ENCODE results near the gene CCNJL. TPM values are rescaled to one million over a fixed set of nuclear protein-coding genes. Genes with fewer than 3 reads are reported as not detected.
A peak's percentile ranks its signal among the peaks of the same experiment; 100 is the strongest.

The CCNJL gene, protein sequence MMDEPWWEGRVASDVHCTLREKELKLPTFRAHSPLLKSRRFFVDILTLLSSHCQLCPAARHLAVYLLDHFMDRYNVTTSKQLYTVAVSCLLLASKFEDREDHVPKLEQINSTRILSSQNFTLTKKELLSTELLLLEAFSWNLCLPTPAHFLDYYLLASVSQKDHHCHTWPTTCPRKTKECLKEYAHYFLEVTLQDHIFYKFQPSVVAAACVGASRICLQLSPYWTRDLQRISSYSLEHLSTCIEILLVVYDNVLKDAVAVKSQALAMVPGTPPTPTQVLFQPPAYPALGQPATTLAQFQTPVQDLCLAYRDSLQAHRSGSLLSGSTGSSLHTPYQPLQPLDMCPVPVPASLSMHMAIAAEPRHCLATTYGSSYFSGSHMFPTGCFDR
- total RNA-seq: 23.1 and 29.0 TPM in 2 replicates
- long read RNA-seq, partial matches to known transcripts: 1 of 8 reads
- long read RNA-seq, other reads (novel, unspliced or antisense): 7 of 8 reads

DNA sequence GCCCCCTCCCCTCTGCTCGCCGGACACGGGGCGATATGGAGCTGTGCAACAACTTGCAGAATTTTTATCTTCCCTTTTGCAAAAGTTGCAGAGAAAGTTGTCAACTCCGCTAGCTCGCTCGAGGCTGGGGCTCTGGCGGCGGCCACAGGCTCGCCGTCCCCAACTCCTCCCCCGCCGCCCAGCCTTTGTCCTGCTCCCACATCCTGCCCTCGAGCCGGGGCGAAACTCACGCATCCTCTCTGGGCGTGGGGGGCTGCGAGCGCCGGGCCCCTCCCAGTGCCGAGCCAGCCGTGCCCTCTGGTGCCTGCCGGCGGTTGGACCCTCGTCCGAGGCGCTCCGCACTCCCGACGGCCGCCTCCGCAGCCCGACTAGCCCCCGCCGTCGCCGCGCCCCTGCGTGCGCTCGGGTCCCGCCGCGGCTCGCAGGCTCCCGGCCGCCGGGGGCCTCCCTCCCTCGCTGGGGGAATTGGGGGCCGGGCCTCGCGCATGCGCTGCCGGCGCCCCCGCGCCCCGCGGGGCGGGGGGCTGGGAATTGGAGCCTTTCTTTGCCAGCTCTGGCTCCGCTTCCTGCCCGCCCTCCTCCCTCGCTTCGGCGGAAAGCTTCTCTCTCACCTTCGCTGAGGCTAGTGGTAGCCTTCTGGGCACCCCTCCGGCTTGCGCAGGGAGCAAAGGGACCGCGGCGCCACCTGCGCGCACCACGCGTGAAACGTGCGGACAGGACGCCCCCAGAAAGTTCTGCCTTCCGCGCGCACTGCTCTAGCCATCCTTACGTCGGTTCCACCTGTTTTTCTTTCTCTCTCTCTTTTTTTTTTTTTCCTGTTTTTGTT is at the start of gene CCNJL:
Gene CCNJL (minus strand): TSS at position 431 of the 826 bp plus-strand sequence. CDS start 641 bp downstream, outside the sequence.
- H3K4me1 Mint-ChIP-seq (ENCODE audit: low read depth): peaks cover 29% of the 10 kb centered on the region
- DNase-seq (ENCODE audit: low spot score, unreplicated experiment): peak; percentile 74

DNA sequence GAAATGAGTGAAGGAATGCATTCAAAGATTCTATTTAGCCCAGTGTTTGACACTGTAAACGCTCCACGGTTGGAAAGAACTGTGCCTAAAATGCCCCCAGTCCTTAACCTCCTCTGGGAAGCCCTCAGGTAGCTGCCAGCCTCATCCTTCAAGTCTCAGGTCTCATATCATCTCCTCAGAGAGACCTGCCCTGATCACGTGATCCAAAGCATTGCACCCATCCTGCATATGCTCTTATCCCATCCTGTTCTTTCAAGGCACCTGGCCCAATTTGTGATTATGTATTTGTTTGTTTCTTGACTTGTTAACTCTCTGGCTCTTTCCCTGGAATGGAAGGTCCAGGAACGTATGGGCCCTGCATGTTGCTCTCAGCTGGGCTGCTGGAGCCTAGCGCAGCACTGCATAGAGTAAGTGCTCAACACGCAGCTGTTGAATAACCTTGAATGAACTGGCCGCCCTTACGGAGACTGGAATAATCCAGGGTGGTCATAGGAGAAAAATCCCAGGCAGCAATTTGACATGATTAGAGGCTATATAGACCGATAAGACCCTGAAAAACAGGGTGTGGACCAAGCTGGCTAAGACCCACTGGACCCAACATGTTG is 49.4 kb upstream of the CCNJL start:
- Mint-ChIP-seq H3K36me3 (ENCODE audit: insufficient read depth) (no peaks in the 10 kb centered on the region), H3K4me3 (ENCODE audit: low read depth) (no peak overlapping the region), H3K9me3 (ENCODE audit: low read depth) (no peaks in the 10 kb centered on the region), H3K4me1 (ENCODE audit: low read depth) (peaks cover 9% of the 10 kb centered on the region), H3K27me3 (peaks cover 9% of the 10 kb centered on the region), H3K27ac (no peak overlapping the region)
- TF ChIP-seq, protein P1, sequence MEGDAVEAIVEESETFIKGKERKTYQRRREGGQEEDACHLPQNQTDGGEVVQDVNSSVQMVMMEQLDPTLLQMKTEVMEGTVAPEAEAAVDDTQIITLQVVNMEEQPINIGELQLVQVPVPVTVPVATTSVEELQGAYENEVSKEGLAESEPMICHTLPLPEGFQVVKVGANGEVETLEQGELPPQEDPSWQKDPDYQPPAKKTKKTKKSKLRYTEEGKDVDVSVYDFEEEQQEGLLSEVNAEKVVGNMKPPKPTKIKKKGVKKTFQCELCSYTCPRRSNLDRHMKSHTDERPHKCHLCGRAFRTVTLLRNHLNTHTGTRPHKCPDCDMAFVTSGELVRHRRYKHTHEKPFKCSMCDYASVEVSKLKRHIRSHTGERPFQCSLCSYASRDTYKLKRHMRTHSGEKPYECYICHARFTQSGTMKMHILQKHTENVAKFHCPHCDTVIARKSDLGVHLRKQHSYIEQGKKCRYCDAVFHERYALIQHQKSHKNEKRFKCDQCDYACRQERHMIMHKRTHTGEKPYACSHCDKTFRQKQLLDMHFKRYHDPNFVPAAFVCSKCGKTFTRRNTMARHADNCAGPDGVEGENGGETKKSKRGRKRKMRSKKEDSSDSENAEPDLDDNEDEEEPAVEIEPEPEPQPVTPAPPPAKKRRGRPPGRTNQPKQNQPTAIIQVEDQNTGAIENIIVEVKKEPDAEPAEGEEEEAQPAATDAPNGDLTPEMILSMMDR (IDR thresholded peaks at IDR 0.05; ENCODE audit: unreplicated experiment): no peak
- DNase-seq (ENCODE audit: low spot score, unreplicated experiment): no peak

More for the DNA sequence above, at the start of gene CCNJL:
- Mint-ChIP-seq H3K36me3 (ENCODE audit: insufficient read depth) (peaks cover 5% of the 10 kb centered on the region), H3K27me3 (no peaks in the 10 kb centered on the region), H3K9me3 (ENCODE audit: low read depth) (no peaks in the 10 kb centered on the region), H3K4me3 (ENCODE audit: low read depth) (peak within 1 kb of the TSS; percentile 92), H3K27ac (peak within 1 kb of the TSS; percentile 94)
- TF ChIP-seq, protein P1 (IDR thresholded peaks at IDR 0.05; ENCODE audit: unreplicated experiment): no peak

DNA sequence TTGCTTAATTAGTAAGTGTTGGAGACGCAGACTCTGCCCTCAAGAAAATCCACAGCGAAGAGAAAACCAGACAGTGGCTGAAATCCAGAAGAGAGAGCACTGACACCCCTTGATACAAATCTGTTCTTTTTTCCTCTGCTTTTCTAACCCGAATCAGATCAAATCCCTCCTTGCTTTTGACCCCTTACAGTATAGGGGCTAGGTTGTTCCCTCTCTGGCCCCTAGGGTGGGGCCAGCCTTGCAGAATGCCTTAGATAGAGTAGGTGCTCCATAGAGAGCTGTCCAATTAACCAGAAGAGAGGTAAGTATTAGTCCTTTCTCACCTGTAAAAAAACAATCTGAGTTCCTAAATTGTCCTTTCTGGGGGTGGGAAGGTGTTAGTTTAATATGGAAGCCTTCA is 47.9 kb upstream of the CCNJL start:
- TF ChIP-seq, protein P1 (IDR thresholded peaks at IDR 0.05; ENCODE audit: unreplicated experiment): no peak
- Mint-ChIP-seq H3K9me3 (ENCODE audit: low read depth) (no peaks in the 10 kb centered on the region), H3K4me3 (ENCODE audit: low read depth) (no peak overlapping the region), H3K27me3 (peaks cover 9% of the 10 kb centered on the region), H3K27ac (no peak overlapping the region), H3K36me3 (ENCODE audit: insufficient read depth) (no peaks in the 10 kb centered on the region), H3K4me1 (ENCODE audit: low read depth) (peaks cover 10% of the 10 kb centered on the region)
- DNase-seq (ENCODE audit: low spot score, unreplicated experiment): no peak

DNA sequence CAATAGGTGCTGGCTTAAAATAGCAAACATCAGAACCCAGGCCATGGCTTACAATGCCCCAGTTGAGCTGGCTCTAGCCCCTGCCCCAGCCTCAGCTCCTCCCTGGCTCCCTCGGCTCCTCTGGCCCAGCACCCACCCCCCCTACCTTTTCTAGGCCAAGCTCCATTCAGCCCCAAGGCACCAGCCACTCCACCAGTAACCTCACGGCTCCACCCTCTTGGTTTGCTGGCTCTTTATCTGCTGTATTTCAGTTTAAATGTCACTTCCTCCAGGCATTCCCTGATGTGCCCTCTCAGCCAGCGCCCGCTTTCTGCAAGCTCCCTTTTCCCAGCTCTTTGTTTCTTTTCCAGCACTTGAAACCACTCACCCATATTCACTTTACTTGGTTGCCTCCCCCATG is 47.5 kb upstream of the CCNJL start:
- H3K27me3 Mint-ChIP-seq: peaks cover 9% of the 10 kb centered on the region
- no peak for DNase-seq (ENCODE audit: low spot score, unreplicated experiment)
- no peaks in the 10 kb centered on the region for H3K9me3 Mint-ChIP-seq (ENCODE audit: low read depth)

More for the DNA sequence above, 47.5 kb upstream of the CCNJL start:
- Mint-ChIP-seq H3K4me3 (ENCODE audit: low read depth) (no peak overlapping the region), H3K36me3 (ENCODE audit: insufficient read depth) (no peaks in the 10 kb centered on the region), H3K4me1 (ENCODE audit: low read depth) (peaks cover 10% of the 10 kb centered on the region), H3K27ac (no peak overlapping the region)
- TF ChIP-seq, protein P1 (IDR thresholded peaks at IDR 0.05; ENCODE audit: unreplicated experiment): no peak
